H9 (cell line): Measurements from ENCODE around the gene GALNT2. TPM values are rescaled to one million over a fixed set of nuclear protein-coding genes. Genes with fewer than 3 reads are reported as not detected.

Experiments
- DNase-seq: peaks from one replicate; pipeline ENCODE4 v3.0.0-alpha.2; 2017
- H2AFZ ChIP-seq: one replicate; pipeline ENCODE4 v1.6.1; 2013; ENCODE audit warnings: mild to moderate bottlenecking, low read length, control low read depth, moderate library complexity
- H2AK5ac ChIP-seq: 2 replicates; pipeline ENCODE4 v1.6.1; 2013; ENCODE audit warnings: low read length, control low read depth, mixed read lengths; ENCODE audit not compliant: insufficient read length
- H2BK120ac ChIP-seq: one replicate; pipeline ENCODE4 v1.6.1; 2013; ENCODE audit warnings: low read depth, mild to moderate bottlenecking, low read length, control low read depth, inconsistent platforms; ENCODE audit not compliant: poor library complexity, severe bottlenecking
- H2BK12ac ChIP-seq: 2 replicates; pipeline ENCODE4 v1.6.1; 2013; ENCODE audit warnings: low read length, control low read depth, mixed read lengths, low read depth; ENCODE audit not compliant: insufficient read length
- H2BK15ac ChIP-seq: 2 replicates; pipeline ENCODE4 v1.6.1; 2013; ENCODE audit warnings: low read depth, low read length, control low read depth
- H2BK20ac ChIP-seq: one replicate; pipeline ENCODE4 v1.6.1; 2013; ENCODE audit warnings: low read depth, mild to moderate bottlenecking, low read length, control low read depth, inconsistent platforms; ENCODE audit not compliant: poor library complexity, severe bottlenecking
- H2BK5ac ChIP-seq: 2 replicates; pipeline ENCODE4 v1.6.1; 2013; ENCODE audit warnings: low read length, control low read depth, mixed read lengths; ENCODE audit not compliant: insufficient read length
- H3K14ac ChIP-seq: 2 replicates; pipeline ENCODE4 v1.6.1; 2013; ENCODE audit warnings: low read length, control low read depth; ENCODE audit not compliant: insufficient read depth
- H3K18ac ChIP-seq: 2 replicates; pipeline ENCODE4 v1.6.1; 2013; ENCODE audit warnings: low read depth, mild to moderate bottlenecking, mixed read lengths, low read length, control low read depth; ENCODE audit not compliant: insufficient read length
- H3K23ac ChIP-seq: 2 replicates; pipeline ENCODE4 v1.6.1; 2013; ENCODE audit warnings: low read length, control low read depth, mixed read lengths, low read depth; ENCODE audit not compliant: insufficient read length
- H3K23me2 ChIP-seq: 2 replicates; pipeline ENCODE4 v1.6.1; 2013; ENCODE audit warnings: low read depth, mild to moderate bottlenecking, mixed read lengths, low read length, control low read depth; ENCODE audit not compliant: insufficient read length, poor library complexity, severe bottlenecking
- H3K27ac ChIP-seq: 2 replicates; pipeline ENCODE4 v1.5.1; 2013; ENCODE audit warnings: low read length, control low read depth, mixed read lengths, low read depth; ENCODE audit not compliant: insufficient read length
- H3K27me3 ChIP-seq: 2 replicates; pipeline ENCODE4 v1.6.1; 2013; ENCODE audit warnings: low read length, control low read depth, inconsistent platforms; ENCODE audit not compliant: insufficient read depth
- H3K4ac ChIP-seq: 2 replicates; pipeline ENCODE4 v1.6.1; 2013; ENCODE audit warnings: low read depth, mild to moderate bottlenecking, control low read depth, inconsistent platforms, low read length, moderate library complexity
- H3K4me1 ChIP-seq: 2 replicates; pipeline ENCODE4 v1.6.1; 2013; ENCODE audit warnings: low read length, control low read depth, inconsistent platforms; ENCODE audit not compliant: insufficient read depth
- H3K4me2 ChIP-seq: 2 replicates; pipeline ENCODE4 v1.6.1; 2013; ENCODE audit warnings: low read length, control low read depth, mixed read lengths; ENCODE audit not compliant: insufficient read length, insufficient read depth
- H3K56ac ChIP-seq: 2 replicates; pipeline ENCODE4 v1.6.1; 2013; ENCODE audit warnings: low read depth, mild to moderate bottlenecking, mixed read lengths, low read length, control low read depth; ENCODE audit not compliant: insufficient read length
- H3K79me1 ChIP-seq: 2 replicates; pipeline ENCODE4 v1.6.1; 2013; ENCODE audit warnings: low read depth, mild to moderate bottlenecking, moderate library complexity, low read length, control low read depth, inconsistent platforms; ENCODE audit not compliant: insufficient read depth, poor library complexity, severe bottlenecking
- H3K79me2 ChIP-seq: 2 replicates; pipeline ENCODE4 v1.6.1; 2013; ENCODE audit warnings: low read length, control low read depth, inconsistent platforms; ENCODE audit not compliant: insufficient read depth
- H3K9ac ChIP-seq: 2 replicates; pipeline ENCODE4 v1.6.1; 2013; ENCODE audit warnings: low read length, control low read depth, mixed read lengths; ENCODE audit not compliant: insufficient read length; ENCODE audit errors: extremely low read depth
- H3K9me3 ChIP-seq: one replicate; pipeline ENCODE4 v1.6.1; 2013; ENCODE audit warnings: low read depth, low read length, inconsistent platforms; ENCODE audit not compliant: control insufficient read depth
- H3T11ph ChIP-seq: one replicate; pipeline ENCODE4 v1.6.1; 2013; ENCODE audit warnings: mild to moderate bottlenecking, low read length, control low read depth, inconsistent platforms
- H4K20me1 ChIP-seq: one replicate; pipeline ENCODE4 v1.6.1; 2013; ENCODE audit not compliant: control insufficient read depth, insufficient read length, insufficient read depth
- H4K5ac ChIP-seq: 2 replicates; pipeline ENCODE4 v1.6.1; 2013; ENCODE audit warnings: low read depth, mild to moderate bottlenecking, mixed read lengths, low read length, control low read depth; ENCODE audit not compliant: insufficient read length
- H4K8ac ChIP-seq: replicated peaks from 2 replicates; pipeline ENCODE4 v1.6.1; 2013; ENCODE audit warnings: low read length, control low read depth, mixed read lengths, low read depth; ENCODE audit not compliant: insufficient read length
- H4K91ac ChIP-seq: 2 replicates; pipeline ENCODE4 v1.6.1; 2013; ENCODE audit warnings: low read depth, mild to moderate bottlenecking, moderate library complexity, mixed read lengths, low read length, control low read depth; ENCODE audit not compliant: insufficient read length
- H3K27ac Mint-ChIP-seq, 3 experiments: 2 replicates in 2 of 3; 3 replicates in 1 of 3; pipeline ENCODE4 v1.8.0; 2020 to 2021; ENCODE audit warnings: mixed read lengths in 3 of 3, mild to moderate bottlenecking in 1 of 3, moderate library complexity in 1 of 3
- H3K27me3 Mint-ChIP-seq: 2 replicates; pipeline ENCODE4 v1.8.0; 2021; ENCODE audit warnings: low read depth, mild to moderate bottlenecking, moderate library complexity, mixed read lengths
- H3K36me3 Mint-ChIP-seq, 3 experiments: 2 replicates in 2 of 3; 3 replicates in 1 of 3; pipeline ENCODE4 v1.8.0; 2020 to 2021; ENCODE audit warnings: low read depth in 3 of 3, mixed read lengths in 3 of 3; ENCODE audit not compliant: insufficient read depth in 1 of 3
- H3K4me1 Mint-ChIP-seq, 2 experiments: 2 replicates each; pipeline ENCODE4 v1.8.0; 2020; ENCODE audit warnings: mixed read lengths in 2 of 2
- H3K4me3 Mint-ChIP-seq, 2 experiments: 2 replicates in 1 of 2; 3 replicates in 1 of 2; pipeline ENCODE4 v1.8.0; 2020 to 2021; ENCODE audit warnings: mild to moderate bottlenecking in 2 of 2, mixed read lengths in 2 of 2, moderate library complexity in 1 of 2
- H3K9me3 Mint-ChIP-seq, 2 experiments: 2 replicates in 1 of 2; 3 replicates in 1 of 2; pipeline ENCODE4 v1.8.0; 2020; ENCODE audit warnings: mild to moderate bottlenecking in 2 of 2, mixed read lengths in 2 of 2, moderate library complexity in 1 of 2
- WGBS: extraction: QIAGEN DNeasy Blood & Tissue Kit; methylation state at CpG from one replicate; pipeline ENCODE4 v1.1.7; 2013; ENCODE audit warnings: missing lambda C conversion rate, low lambda C conversion rate, mixed read lengths; ENCODE audit not compliant: insufficient read length; ENCODE audit errors: extremely low coverage; 5-methylcytosine and 5-hydroxymethylcytosine counted together
- total RNA-seq: library from RNA; stranded (reverse); gene quantifications from 2 replicates; pipeline ENCODE4 v1.2.1, GENCODE V29; 2021
- TF ChIP-seq, protein P1 (sequence below): fragments of 200-600 bp; sonication (generic); conservative IDR thresholded peaks from 3 replicates; pipeline ENCODE4 v1.8.0; 2021; ENCODE audit warnings: antibody characterized with exemption, mild to moderate bottlenecking

GALNT2 gene
- total RNA-seq, 1 experiment from 2014 or later = 57.6 TPM

DNA sequence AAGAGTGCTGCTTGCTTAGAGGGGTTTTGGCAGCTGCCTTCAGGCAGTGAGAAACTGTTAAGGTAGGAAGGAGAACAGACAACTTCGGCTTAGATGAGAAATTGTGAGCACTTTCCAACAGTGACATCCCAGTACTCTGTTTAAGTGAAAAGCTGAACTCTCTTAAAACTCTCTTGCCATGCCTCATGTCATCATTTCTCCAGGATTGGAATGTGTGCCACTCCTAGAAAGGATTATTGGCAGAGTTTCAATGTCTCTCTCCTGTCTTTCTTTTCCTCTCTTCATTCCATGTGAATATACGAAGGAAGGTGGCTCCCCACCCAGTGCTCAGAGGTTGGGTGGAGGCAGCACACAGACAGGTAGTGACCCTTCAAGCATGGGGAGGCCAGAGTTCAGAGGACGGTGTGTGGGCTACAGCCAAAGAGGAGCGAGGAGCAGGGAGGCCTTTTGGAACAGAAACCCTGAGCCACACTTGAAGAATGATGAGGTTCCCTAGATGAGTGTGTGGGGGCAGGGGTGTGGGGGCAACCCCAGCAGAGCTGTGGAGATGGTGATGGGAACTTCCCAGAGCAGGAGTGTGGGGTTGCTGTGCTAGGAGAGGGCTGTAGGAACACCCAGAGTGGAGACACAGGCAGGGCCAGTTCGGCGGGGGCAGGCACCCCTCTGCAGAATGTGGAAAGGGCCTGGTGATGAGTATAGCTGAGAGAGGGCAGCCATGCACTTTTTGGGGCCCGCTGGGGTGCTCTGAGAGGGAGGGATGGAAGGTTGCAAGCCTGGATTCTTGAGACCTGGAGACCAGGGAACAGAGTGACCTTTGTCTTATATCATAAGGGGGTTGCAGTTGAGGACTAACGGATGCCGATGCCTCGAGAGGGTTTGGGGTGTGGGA, 58.8 kb downstream of the GALNT2 start:
- H3K9me3 Mint-ChIP-seq = no peaks in the 10 kb centered on the region
- Histone ChIP-seq H3K79me1 (peaks cover 4% of the 10 kb centered on the region), H3K56ac (no peak overlapping the region), H3K27ac (no peak overlapping the region), H3K14ac (no peak overlapping the region), H3K9ac (no peak overlapping the region), H4K8ac (no peak overlapping the region), H2BK120ac (no peak overlapping the region), H3K18ac (no peak overlapping the region), H3K79me2 (peaks cover 5% of the 10 kb centered on the region; the same call in 1 of the 2 replicates), H3K23me2 (no peaks in the 10 kb centered on the region), H2BK5ac (no peak overlapping the region), H4K20me1 (no peaks in the 10 kb centered on the region), H2BK15ac (no peak overlapping the region), H4K91ac (no peak overlapping the region), H2AFZ (no peak overlapping the region), H3K4ac (no peak overlapping the region), H4K5ac (no peak overlapping the region), H3K23ac (no peak overlapping the region), H3T11ph (no peak overlapping the region), H3K27me3 (no peaks in the 10 kb centered on the region), H3K4me2 (no peak overlapping the region), H2AK5ac (no peak overlapping the region), H3K9me3 (no peaks in the 10 kb centered on the region), H2BK12ac (no peak overlapping the region), H2BK20ac (no peak overlapping the region), H3K4me1 (no peaks in the 10 kb centered on the region; the same call in 1 of the 2 replicates)
- peak overlapping the region; percentile 13 to 86 (median 75); a peak in 6 of 7 replicates for H3K27ac Mint-ChIP-seq
- H3K27me3 Mint-ChIP-seq = no peaks in the 10 kb centered on the region
- no CpG with 5 or more reads among the region's 10 CpGs for WGBS
- H3K36me3 Mint-ChIP-seq = no peaks in the 10 kb centered on the region; a peak in 1 of 7 replicates
- TF ChIP-seq, protein P1, sequence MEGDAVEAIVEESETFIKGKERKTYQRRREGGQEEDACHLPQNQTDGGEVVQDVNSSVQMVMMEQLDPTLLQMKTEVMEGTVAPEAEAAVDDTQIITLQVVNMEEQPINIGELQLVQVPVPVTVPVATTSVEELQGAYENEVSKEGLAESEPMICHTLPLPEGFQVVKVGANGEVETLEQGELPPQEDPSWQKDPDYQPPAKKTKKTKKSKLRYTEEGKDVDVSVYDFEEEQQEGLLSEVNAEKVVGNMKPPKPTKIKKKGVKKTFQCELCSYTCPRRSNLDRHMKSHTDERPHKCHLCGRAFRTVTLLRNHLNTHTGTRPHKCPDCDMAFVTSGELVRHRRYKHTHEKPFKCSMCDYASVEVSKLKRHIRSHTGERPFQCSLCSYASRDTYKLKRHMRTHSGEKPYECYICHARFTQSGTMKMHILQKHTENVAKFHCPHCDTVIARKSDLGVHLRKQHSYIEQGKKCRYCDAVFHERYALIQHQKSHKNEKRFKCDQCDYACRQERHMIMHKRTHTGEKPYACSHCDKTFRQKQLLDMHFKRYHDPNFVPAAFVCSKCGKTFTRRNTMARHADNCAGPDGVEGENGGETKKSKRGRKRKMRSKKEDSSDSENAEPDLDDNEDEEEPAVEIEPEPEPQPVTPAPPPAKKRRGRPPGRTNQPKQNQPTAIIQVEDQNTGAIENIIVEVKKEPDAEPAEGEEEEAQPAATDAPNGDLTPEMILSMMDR = no peak
- peaks cover 24 to 52% of the 10 kb centered on the region in 2 experiments for H3K4me1 Mint-ChIP-seq
- no peak for DNase-seq
- no peak overlapping the region for H3K4me3 Mint-ChIP-seq
